Neural cell (in vitro differentiated cells): ENCODE results near the gene ZNF85. TPM values are rescaled to one million over a fixed set of nuclear protein-coding genes. Genes with fewer than 3 reads are reported as not detected.
A peak's percentile ranks its signal among the peaks of the same experiment; 100 is the strongest.

Source experiments
- H2AFZ ChIP-seq: fragments of 200-600, 300-800 bp; sonication (generic), shearing (Covaris generic); 2 replicates; pipeline ENCODE4 v1.6.0; 2014; ENCODE audit warnings: low read depth, mild to moderate bottlenecking, antibody characterized with exemption, low read length, moderate library complexity
- H3F3A ChIP-seq: fragments of 200-600 bp; shearing (Covaris generic); 2 replicates; pipeline ENCODE4 v1.6.1; 2016; ENCODE audit warnings: mild to moderate bottlenecking, moderate library complexity, mixed read lengths, antibody characterized with exemption, low read length; ENCODE audit not compliant: insufficient read depth, poor library complexity, severe bottlenecking
- H3K27ac ChIP-seq: fragments of 200-600, 300-800 bp; sonication (generic), shearing (Covaris generic); 2 replicates; pipeline ENCODE4 v1.5.1; 2014; ENCODE audit warnings: mild to moderate bottlenecking, low read length, moderate library complexity
- H3K27me3 ChIP-seq: fragments of 300-800, 200-600 bp; sonication (generic), shearing (Covaris generic); 2 replicates; pipeline ENCODE4 v1.6.0; 2014; ENCODE audit warnings: mild to moderate bottlenecking, low read depth, low read length, moderate library complexity; ENCODE audit not compliant: insufficient read depth
- H3K36me3 ChIP-seq: fragments of 300-800, 200-600 bp; sonication (generic), shearing (Covaris generic); 2 replicates; pipeline ENCODE4 v1.5.1; 2014; ENCODE audit warnings: mild to moderate bottlenecking, antibody characterized with exemption, low read length, moderate library complexity; ENCODE audit not compliant: insufficient read depth
- H3K4me2 ChIP-seq: fragments of 300-800, 200-600 bp; sonication (generic), shearing (Covaris generic); 2 replicates; pipeline ENCODE4 v1.6.0; 2014; ENCODE audit warnings: mild to moderate bottlenecking, low read length
- H3K4me3 ChIP-seq: fragments of 300-800, 200-600 bp; sonication (generic), shearing (Covaris generic); 2 replicates; pipeline ENCODE4 v1.5.1; 2014; ENCODE audit warnings: mild to moderate bottlenecking, low read length, moderate library complexity
- H3K79me2 ChIP-seq: fragments of 200-600 bp; shearing (Covaris generic); replicated peaks from 2 replicates; pipeline ENCODE4 v1.6.0; 2014; ENCODE audit warnings: mild to moderate bottlenecking, low read length, moderate library complexity; ENCODE audit not compliant: insufficient read depth
- H3K9ac ChIP-seq: fragments of 300-800, 200-600 bp; sonication (generic), shearing (Covaris generic); 2 replicates; pipeline ENCODE4 v1.6.1; 2016; ENCODE audit warnings: mild to moderate bottlenecking, low read length, mixed read lengths
- H3K9me2 ChIP-seq: fragments of 200-600 bp; shearing (Covaris generic); 2 replicates; pipeline ENCODE4 v1.6.1; 2016; ENCODE audit warnings: mild to moderate bottlenecking, low read length, mixed read lengths; ENCODE audit not compliant: insufficient read depth
- H3K9me3 ChIP-seq: fragments of 200-600, 300-800 bp; sonication (generic), shearing (Covaris generic); 2 replicates; pipeline ENCODE4 v1.6.1; 2016; ENCODE audit warnings: mild to moderate bottlenecking, mixed run types, low read length, moderate library complexity, mixed read lengths
- H4K20me1 ChIP-seq: fragments of 200-600 bp; shearing (Covaris generic); 2 replicates; pipeline ENCODE4 v1.6.1; 2016; ENCODE audit warnings: mild to moderate bottlenecking, mixed run types; ENCODE audit not compliant: insufficient read depth
- CTCF ChIP-seq: fragments of 450-650 bp; IDR thresholded peaks from 2 replicates; pipeline ENCODE4 v1.5.1; 2014; ENCODE audit warnings: antibody characterized with exemption, mild to moderate bottlenecking, moderate library complexity; ENCODE audit not compliant: poor library complexity, severe bottlenecking
- EP300 ChIP-seq: fragments of 450-650 bp; conservative IDR thresholded peaks from 2 replicates; pipeline ENCODE4 v1.6.1; 2014; ENCODE audit warnings: antibody characterized with exemption, mild to moderate bottlenecking, moderate library complexity; ENCODE audit not compliant: poor library complexity, severe bottlenecking
- EZH2 ChIP-seq: fragments of 200-600, 300-800 bp; shearing (Covaris generic), sonication (generic); IDR thresholded peaks from 2 replicates; pipeline ENCODE4 v1.6.1; 2014; ENCODE audit warnings: antibody characterized with exemption, low read length, borderline replicate concordance, mild to moderate bottlenecking; ENCODE audit not compliant: insufficient read depth, poor library complexity, severe bottlenecking
- MXI1 ChIP-seq: fragments of 450-650 bp; conservative IDR thresholded peaks from 2 replicates; pipeline ENCODE4 v1.6.1; 2014; ENCODE audit warnings: antibody characterized with exemption, mild to moderate bottlenecking; ENCODE audit not compliant: poor library complexity, severe bottlenecking
- POLR2AphosphoS5 ChIP-seq: IDR thresholded peaks from 2 replicates; pipeline ENCODE4 v1.6.1; 2012
- RAD21 ChIP-seq: fragments of 450-650 bp; conservative IDR thresholded peaks from 2 replicates; pipeline ENCODE4 v1.6.1; 2014; ENCODE audit warnings: antibody characterized with exemption, mild to moderate bottlenecking, moderate library complexity
- REST ChIP-seq: IDR thresholded peaks from 2 replicates; pipeline ENCODE4 v1.6.1; 2012; ENCODE audit warnings: borderline replicate concordance
- SMC3 ChIP-seq: fragments of 450-650 bp; conservative IDR thresholded peaks from 2 replicates; pipeline ENCODE4 v1.6.1; 2014; ENCODE audit warnings: antibody characterized with exemption, mild to moderate bottlenecking, moderate library complexity; ENCODE audit not compliant: poor library complexity
- TAF1 ChIP-seq: IDR thresholded peaks from 2 replicates; pipeline ENCODE4 v1.6.1; 2012; ENCODE audit warnings: low read depth
- polyA minus RNA-seq: library from RNA; depleted of rRNA, polyadenylated mRNA; stranded (reverse); fragments of >200 nt; gene quantifications from 2 replicates; pipeline ENCODE4 v1.2.3, GENCODE V29; 2014
- polyA plus RNA-seq: library from polyadenylated mRNA; depleted of rRNA; stranded (reverse); fragments of >200 nt; gene quantifications from 2 replicates; pipeline ENCODE4 v1.2.3, GENCODE V29; 2014

ZNF85 gene
- polyA plus RNA-seq (18.8 and 22.1 TPM in 2 replicates), polyA minus RNA-seq (39.2 and 46.5 TPM in 2 replicates)

DNA sequence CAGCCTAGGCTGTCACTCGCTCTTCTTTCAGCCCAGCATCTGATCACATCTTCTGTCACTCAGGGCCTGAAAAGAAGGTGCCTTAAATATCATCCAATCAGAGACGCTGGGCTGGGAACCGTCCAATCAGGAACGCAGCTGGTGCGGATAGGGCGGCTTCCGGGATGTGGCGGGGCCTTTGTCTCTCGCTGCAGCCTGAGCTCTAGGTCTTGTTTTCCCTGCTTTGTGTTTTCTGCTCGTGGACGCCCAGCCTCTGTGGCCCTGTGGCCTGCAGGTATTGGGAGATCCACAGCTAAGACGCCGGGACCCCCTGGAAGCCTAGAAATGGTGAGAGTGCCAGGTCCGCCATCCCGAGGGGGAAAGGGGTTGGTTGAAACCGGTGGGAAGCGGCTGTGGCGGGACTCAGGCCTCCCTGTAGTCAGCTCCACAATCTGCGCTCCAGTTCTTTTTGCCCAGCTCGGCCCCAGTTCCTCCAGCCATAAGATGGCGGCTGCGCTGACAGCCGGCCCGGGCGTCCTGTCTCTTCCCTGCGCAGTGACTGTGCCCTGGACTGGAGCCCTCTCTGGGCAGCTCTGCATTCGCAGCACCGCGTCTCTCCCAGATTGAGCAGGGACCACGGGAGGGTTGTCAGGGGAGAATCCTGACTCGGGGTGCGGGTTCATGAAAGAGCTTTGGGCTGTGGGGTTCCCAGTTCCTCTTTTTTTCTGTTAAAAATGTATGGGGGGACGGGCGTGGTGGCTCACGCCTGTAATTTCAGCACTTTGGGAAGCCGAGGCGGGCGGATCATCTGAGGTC, at the start of gene ZNF85:
Gene ZNF85 (plus strand): TSS at position 175 of the 795 bp plus-strand sequence. CDS start 150 bp downstream, at position 325.
- Histone ChIP-seq H2AFZ (peak within 1 kb of the TSS; percentile 83), H3K79me2 (peaks cover 30% of the 10 kb centered on the region), H3K36me3 (no peaks in the 10 kb centered on the region), H3F3A (no peaks in the 10 kb centered on the region), H3K4me3 (peak within 1 kb of the TSS; percentile 90), H3K9me2 (no peaks in the 10 kb centered on the region), H4K20me1 (no peaks in the 10 kb centered on the region), H3K27me3 (no peaks in the 10 kb centered on the region), H3K9me3 (peaks cover under 1% of the 10 kb centered on the region), H3K9ac (peak within 1 kb of the TSS; percentile 86), H3K27ac (peak within 1 kb of the TSS; percentile 90), H3K4me2 (peak within 1 kb of the TSS; percentile 69)
- TF ChIP-seq SMC3, result peak; percentile 57
- TF ChIP-seq REST, result peak; percentile 92
- peak; percentile 85 for TF ChIP-seq EP300
- TF ChIP-seq TAF1, result peak; percentile 90
- TF ChIP-seq CTCF, result no peak
- TF ChIP-seq MXI1, result peak; percentile 97
- TF ChIP-seq RAD21, result peak; percentile 44
- TF ChIP-seq EZH2, result no peak
- peak; percentile 95 for TF ChIP-seq POLR2AphosphoS5

- H3K79me2 ChIP-seq, result no peaks in the 10 kb centered on the region
- no peak overlapping the region for H3K4me2 ChIP-seq
- no peaks in the 10 kb centered on the region for H3K36me3 ChIP-seq
- peaks cover 6% of the 10 kb centered on the region for H3K9me3 ChIP-seq
- no peak overlapping the region for H3K27ac ChIP-seq
- H3K9ac ChIP-seq, result no peak overlapping the region
- H3K9me2 ChIP-seq, result no peaks in the 10 kb centered on the region
- no peak overlapping the region for H2AFZ ChIP-seq
- H3K27me3 ChIP-seq, result no peaks in the 10 kb centered on the region
- TF ChIP-seq RAD21, result no peak
- no peak for TF ChIP-seq MXI1
- no peak for TF ChIP-seq REST
- TF ChIP-seq TAF1, result no peak
- no peak for TF ChIP-seq POLR2AphosphoS5
- no peak for TF ChIP-seq CTCF
- H3F3A ChIP-seq, result no peaks in the 10 kb centered on the region
- H4K20me1 ChIP-seq, result no peaks in the 10 kb centered on the region
- H3K4me3 ChIP-seq, result no peak overlapping the region
Observed at GRCh38 chr19:20879501-20879900, 43.5 kb upstream of the ZNF85 start.
